ENCODE measurements around the gene LNPK. TPM values are rescaled to one million over a fixed set of nuclear protein-coding genes. Genes with fewer than 3 reads are reported as not detected.
"Not testable (repeated sequence)": the region's sequence is repeated elsewhere in the genome, so short reads cannot be mapped to it uniquely, and the experiment has no call there.

The LNPK gene
- total RNA-seq, 1 donor: 48.8 TPM

GRCh38 chr2:176002688-176003210 is 682 bp upstream of the LNPK start:
- H3K4me3 ChIP-seq (ENCODE audit: low read depth, low read length): peak overlapping the region; percentile 88
- TF ChIP-seq, protein P1, sequence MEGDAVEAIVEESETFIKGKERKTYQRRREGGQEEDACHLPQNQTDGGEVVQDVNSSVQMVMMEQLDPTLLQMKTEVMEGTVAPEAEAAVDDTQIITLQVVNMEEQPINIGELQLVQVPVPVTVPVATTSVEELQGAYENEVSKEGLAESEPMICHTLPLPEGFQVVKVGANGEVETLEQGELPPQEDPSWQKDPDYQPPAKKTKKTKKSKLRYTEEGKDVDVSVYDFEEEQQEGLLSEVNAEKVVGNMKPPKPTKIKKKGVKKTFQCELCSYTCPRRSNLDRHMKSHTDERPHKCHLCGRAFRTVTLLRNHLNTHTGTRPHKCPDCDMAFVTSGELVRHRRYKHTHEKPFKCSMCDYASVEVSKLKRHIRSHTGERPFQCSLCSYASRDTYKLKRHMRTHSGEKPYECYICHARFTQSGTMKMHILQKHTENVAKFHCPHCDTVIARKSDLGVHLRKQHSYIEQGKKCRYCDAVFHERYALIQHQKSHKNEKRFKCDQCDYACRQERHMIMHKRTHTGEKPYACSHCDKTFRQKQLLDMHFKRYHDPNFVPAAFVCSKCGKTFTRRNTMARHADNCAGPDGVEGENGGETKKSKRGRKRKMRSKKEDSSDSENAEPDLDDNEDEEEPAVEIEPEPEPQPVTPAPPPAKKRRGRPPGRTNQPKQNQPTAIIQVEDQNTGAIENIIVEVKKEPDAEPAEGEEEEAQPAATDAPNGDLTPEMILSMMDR (IDR thresholded peaks at IDR 0.05; ENCODE audit: insufficient read depth, low read depth, low read length): no peak
- peak; percentile 13 for DNase-seq (ENCODE audit: low read depth)

DNA sequence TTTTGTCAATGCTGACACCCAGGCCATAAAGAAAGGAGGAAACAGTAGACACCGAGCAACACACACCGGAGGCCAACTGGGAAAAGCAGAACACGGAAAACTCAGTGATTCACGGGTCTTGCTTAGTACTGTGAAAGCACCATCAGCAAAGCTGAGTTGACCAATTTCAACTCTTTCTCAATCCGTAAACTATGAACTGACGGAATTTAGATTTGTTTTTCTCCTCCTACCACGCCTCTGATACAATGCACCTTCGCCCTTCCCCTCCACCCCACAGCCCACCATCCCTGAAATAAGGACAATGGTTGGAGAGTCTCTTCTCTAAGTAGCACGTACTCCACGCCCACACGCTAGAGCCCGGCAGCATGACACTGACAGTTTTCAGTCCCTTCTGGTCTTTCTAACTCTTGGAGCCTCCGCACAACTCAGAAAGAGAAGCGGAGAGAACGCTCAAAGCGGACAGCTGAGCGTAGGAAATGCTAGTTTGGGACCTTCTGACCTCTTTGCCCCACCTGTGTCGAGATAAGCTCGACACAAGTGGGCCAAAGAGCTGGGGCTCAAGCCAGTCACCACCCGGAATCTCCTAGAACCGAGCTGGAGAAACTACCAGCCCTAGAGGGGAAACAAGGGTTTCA is 669 bp downstream of the LNPK start:
- TF ChIP-seq, protein P1 (IDR thresholded peaks at IDR 0.05; ENCODE audit: insufficient read depth, low read depth, low read length): no peak

DNA sequence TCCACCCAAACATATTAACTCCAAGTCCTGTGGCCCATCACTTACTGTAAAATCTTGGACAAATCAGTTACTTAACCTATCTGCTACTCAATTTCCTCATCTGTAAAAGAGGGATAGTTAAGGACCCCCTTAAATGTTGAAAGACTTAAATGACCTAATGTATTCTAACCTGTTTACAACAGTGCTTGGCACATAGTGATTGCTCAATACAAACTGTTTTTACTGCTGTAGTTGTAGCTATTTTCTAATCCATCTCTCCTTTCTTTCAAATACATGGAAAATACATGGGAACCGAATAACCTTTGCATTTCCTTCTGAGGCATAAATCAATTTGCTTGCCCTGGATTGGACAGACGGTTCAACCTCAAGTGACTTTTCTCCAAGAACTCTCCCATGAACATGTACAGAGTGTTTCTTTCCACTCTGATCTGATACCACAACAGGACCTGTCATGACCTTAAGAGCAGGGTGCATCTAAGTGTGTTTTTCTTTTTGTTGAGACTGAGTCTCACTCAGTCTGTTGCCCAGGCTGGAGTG is 2.7 kb downstream of the LNPK start:
- H3K4me3 ChIP-seq (ENCODE audit: low read depth, low read length): no peak overlapping the region
- TF ChIP-seq, protein P1 (IDR thresholded peaks at IDR 0.05; ENCODE audit: insufficient read depth, low read depth, low read length): no peak
- peak; percentile 36 for DNase-seq (ENCODE audit: low read depth)

More for the DNA sequence above, 669 bp downstream of the LNPK start:
- peak; percentile 44 for DNase-seq (ENCODE audit: low read depth)
- peak overlapping the region; percentile 88 for H3K4me3 ChIP-seq (ENCODE audit: low read depth, low read length)

- TF ChIP-seq, protein P1 (IDR thresholded peaks at IDR 0.05; ENCODE audit: insufficient read depth, low read depth, low read length): no peak
- no peak for DNase-seq (ENCODE audit: low read depth)
- no peak overlapping the region for H3K4me3 ChIP-seq (ENCODE audit: low read depth, low read length)
Measured at GRCh38 chr2:175990099-175990498, 12.0 kb downstream of the LNPK start.

GRCh38 chr2:175987126-175987525 is 14.9 kb downstream of the LNPK start:
- not testable (repeated sequence) for DNase-seq (ENCODE audit: low read depth); H3K4me3 ChIP-seq (ENCODE audit: low read depth, low read length)

GRCh38 chr2:175984846-175985245 is 17.2 kb downstream of the LNPK start:
- TF ChIP-seq, protein P1 (IDR thresholded peaks at IDR 0.05; ENCODE audit: insufficient read depth, low read depth, low read length): no peak
- H3K4me3 ChIP-seq (ENCODE audit: low read depth, low read length): no peak overlapping the region
- DNase-seq (ENCODE audit: low read depth): no peak

DNA sequence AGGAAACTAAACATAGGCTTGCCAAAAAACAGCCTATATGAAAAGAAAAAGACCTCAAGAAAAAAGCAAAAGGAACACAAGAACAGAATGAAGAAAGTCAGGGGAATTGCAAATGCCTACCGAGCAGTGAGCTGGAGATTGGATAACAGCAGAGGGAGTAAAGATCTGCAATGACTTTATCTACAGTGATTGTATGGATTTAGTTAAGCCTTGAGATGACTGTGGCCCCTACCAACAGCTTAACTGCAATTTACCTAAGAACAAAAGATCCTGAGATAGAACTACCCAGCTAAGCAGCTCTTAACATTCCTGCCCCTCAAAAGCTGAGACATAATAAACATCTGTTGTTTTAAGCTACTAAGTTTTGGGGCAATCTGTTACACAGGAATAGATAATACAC is 20.5 kb downstream of the LNPK start:
- H3K4me3 ChIP-seq (ENCODE audit: low read depth, low read length): no peak overlapping the region
- DNase-seq (ENCODE audit: low read depth): no peak
- TF ChIP-seq, protein P1 (IDR thresholded peaks at IDR 0.05; ENCODE audit: insufficient read depth, low read depth, low read length): no peak

Measured in fibroblast of villous mesenchyme (primary cell).